WTC11 (cell line): ENCODE results near the gene SLC31A2. TPM values are rescaled to one million over a fixed set of nuclear protein-coding genes. Genes with fewer than 3 reads are reported as not detected.
"Not testable (repeated sequence)": the region's sequence is repeated elsewhere in the genome, so short reads cannot be mapped to it uniquely, and the experiment has no call there.

Experiments used
- ATAC-seq: fragments of 200-7000 bp; cut with Tn5 transposase; 2 replicates; pipeline ENCODE4 v1.10.0; 2021; ENCODE audit warnings: mild to moderate bottlenecking, moderate library complexity
- CTCF ChIA-PET: fragments of 300-600 bp; sonication (Branson Sonifier 250); formaldehyde crosslinking; loops from one replicate; lab custom pipeline; 2021; ENCODE audit warnings: antibody characterized with exemption; lab: Charles Lee
- POLR2A ChIA-PET: fragments of 350-600 bp; sonication (Branson Sonifier 250); formaldehyde crosslinking; loops from one replicate; lab custom pipeline; 2021; ENCODE audit warnings: antibody characterized with exemption; lab: Charles Lee
- DNase-seq: peaks from one replicate; pipeline ENCODE4 v3.0.0; 2021; ENCODE audit warnings: low spot score
- H3K27ac Mint-ChIP-seq: 2 replicates; pipeline ENCODE4 v1.8.0; 2021; ENCODE audit warnings: mixed read lengths
- H3K27me3 Mint-ChIP-seq: 2 replicates; pipeline ENCODE4 v1.8.0; 2021; ENCODE audit warnings: low read depth, mild to moderate bottlenecking, moderate library complexity, mixed read lengths
- H3K36me3 Mint-ChIP-seq: 2 replicates; pipeline ENCODE4 v1.8.0; 2021; ENCODE audit warnings: mixed read lengths
- H3K4me1 Mint-ChIP-seq: 2 replicates; pipeline ENCODE4 v1.8.0; 2022; ENCODE audit warnings: mixed read lengths
- H3K4me3 Mint-ChIP-seq: 2 replicates; pipeline ENCODE4 v1.8.0; 2021; ENCODE audit warnings: mild to moderate bottlenecking, moderate library complexity, mixed read lengths
- H3K9me3 Mint-ChIP-seq: 2 replicates; pipeline ENCODE4 v1.8.0; 2021; ENCODE audit warnings: mixed read lengths
- CBFB ChIP-seq: sonication (generic); formaldehyde crosslinking; IDR thresholded peaks from 2 replicates; pipeline ENCODE4 v1.8.1; 2022; ENCODE audit warnings: mild to moderate bottlenecking, low read depth, missing genetic modification reagents
- CREB1 ChIP-seq: sonication (generic); formaldehyde crosslinking; IDR thresholded peaks from 2 replicates; pipeline ENCODE4 v1.8.0; 2023; ENCODE audit warnings: mild to moderate bottlenecking, missing genetic modification reagents
- CREM ChIP-seq: sonication (generic); formaldehyde crosslinking; IDR thresholded peaks from 2 replicates; pipeline ENCODE4 v1.8.1; 2022; ENCODE audit warnings: mild to moderate bottlenecking, missing genetic modification reagents, moderate library complexity
- FOXJ3 ChIP-seq: sonication (generic); formaldehyde crosslinking; IDR thresholded peaks from 2 replicates; pipeline ENCODE4 v1.9.0; 2021; ENCODE audit warnings: missing genetic modification reagents, mild to moderate bottlenecking, borderline replicate concordance
- FOXP4 ChIP-seq: sonication (generic); formaldehyde crosslinking; IDR thresholded peaks from 2 replicates; pipeline ENCODE4 v1.8.0; 2022; ENCODE audit warnings: mild to moderate bottlenecking, missing genetic modification reagents
- GABPB1 ChIP-seq: sonication (generic); formaldehyde crosslinking; IDR thresholded peaks from 2 replicates; pipeline ENCODE4 v1.8.1; 2023; ENCODE audit warnings: mild to moderate bottlenecking, missing genetic modification reagents
- GTF2I ChIP-seq: fragments of 250-450 bp; sonication (Bioruptor Pico); conservative IDR thresholded peaks from 2 replicates; pipeline ENCODE4 v1.4.0; 2021; ENCODE audit warnings: mild to moderate bottlenecking
- HMGA2 ChIP-seq: fragments of 250-450 bp; sonication (Bioruptor Pico); IDR thresholded peaks from 2 replicates; pipeline ENCODE4 v1.4.0; 2021; ENCODE audit warnings: mild to moderate bottlenecking, moderate library complexity
- MYBL2 ChIP-seq: sonication (generic); formaldehyde crosslinking; IDR thresholded peaks from 2 replicates; pipeline ENCODE4 v1.8.1; 2023; ENCODE audit warnings: mild to moderate bottlenecking, moderate library complexity, missing genetic modification reagents
- NFATC4 ChIP-seq: fragments of 250-450 bp; sonication (Bioruptor Pico); IDR thresholded peaks from 2 replicates; pipeline ENCODE4 v1.9.0; 2021; ENCODE audit warnings: mild to moderate bottlenecking
- NR1H2 ChIP-seq: sonication (generic); formaldehyde crosslinking; IDR thresholded peaks from 2 replicates; pipeline ENCODE4 v1.9.0; 2021; ENCODE audit warnings: mild to moderate bottlenecking, moderate library complexity, missing genetic modification reagents
- OVOL2 ChIP-seq: fragments of 250-450 bp; sonication (Bioruptor Pico); IDR thresholded peaks from 2 replicates; pipeline ENCODE4 v1.9.0; 2021; ENCODE audit warnings: mild to moderate bottlenecking, borderline replicate concordance
- SP1 ChIP-seq: sonication (generic); formaldehyde crosslinking; conservative IDR thresholded peaks from 2 replicates; pipeline ENCODE4 v1.8.1; 2022; ENCODE audit warnings: missing genetic modification reagents
- TCF7 ChIP-seq: sonication (generic); formaldehyde crosslinking; IDR thresholded peaks from 2 replicates; pipeline ENCODE4 v1.8.0; 2022; ENCODE audit warnings: mild to moderate bottlenecking, low read depth, missing genetic modification reagents, moderate library complexity
- ZNF232 ChIP-seq: sonication (generic); formaldehyde crosslinking; IDR thresholded peaks from 2 replicates; pipeline ENCODE4 v1.8.0; 2022; ENCODE audit warnings: mild to moderate bottlenecking, missing genetic modification reagents
- ZNF416 ChIP-seq: fragments of 250-450 bp; sonication (Bioruptor Pico); IDR thresholded peaks from 2 replicates; pipeline ENCODE4 v1.9.0; 2021; ENCODE audit warnings: mild to moderate bottlenecking, inconsistent platforms
- ZNF423 ChIP-seq: fragments of 250-450 bp; sonication (Bioruptor Pico); IDR thresholded peaks from 2 replicates; pipeline ENCODE4 v2.1.2; 2022; ENCODE audit warnings: mild to moderate bottlenecking, moderate library complexity
- total RNA-seq: library from RNA; stranded (reverse); gene quantifications from 3 replicates; pipeline ENCODE4 v1.2.3, GENCODE V29; 2021
- TF ChIP-seq, protein P1 (sequence below): sonication (generic); formaldehyde crosslinking; IDR thresholded peaks from 2 replicates; pipeline ENCODE4 v1.8.0; 2022; ENCODE audit warnings: missing genetic modification reagents
- TF ChIP-seq, protein P2 (sequence below): sonication (generic); formaldehyde crosslinking; IDR thresholded peaks from 2 replicates; pipeline ENCODE4 v1.8.1; 2022; ENCODE audit warnings: missing genetic modification reagents, borderline replicate concordance
- TF ChIP-seq, protein P3 (sequence below): fragments of 250-450 bp; sonication (Bioruptor Pico); IDR thresholded peaks from 2 replicates; pipeline ENCODE4 v1.9.0; 2021; ENCODE audit warnings: mild to moderate bottlenecking
- TF ChIP-seq, protein P4 (sequence below): sonication (generic); formaldehyde crosslinking; IDR thresholded peaks from 2 replicates; pipeline ENCODE4 v1.8.1; 2023; ENCODE audit warnings: mild to moderate bottlenecking, missing genetic modification reagents

The SLC31A2 gene
- total RNA-seq, 1 experiment from 2014 or later = 2.0 TPM

DNA sequence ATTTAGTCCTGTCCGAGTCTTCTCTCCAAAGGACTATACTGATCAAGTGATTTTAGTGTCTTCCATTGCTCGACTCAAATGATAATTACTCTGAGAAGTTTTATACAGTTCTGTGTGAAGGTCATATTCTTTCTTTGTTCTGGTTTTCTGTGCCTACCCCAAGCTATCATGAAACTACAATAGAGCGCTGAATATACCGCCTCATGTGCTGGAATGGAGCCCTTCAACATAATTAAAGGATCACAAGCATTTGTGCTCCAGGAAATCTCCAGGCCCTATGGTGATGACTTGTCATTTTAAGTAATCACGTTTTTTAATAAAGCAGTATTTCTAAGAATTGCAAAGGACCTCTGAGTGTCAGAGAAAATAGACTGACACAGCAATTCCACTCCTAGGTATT lies 10.9 kb upstream of the SLC31A2 start (continued):
- no peak for TF ChIP-seq CREM (CRISPR knock-in tag)
- TF ChIP-seq NFATC4 (CRISPR knock-in tag) = no peak
- TF ChIP-seq, protein P1, sequence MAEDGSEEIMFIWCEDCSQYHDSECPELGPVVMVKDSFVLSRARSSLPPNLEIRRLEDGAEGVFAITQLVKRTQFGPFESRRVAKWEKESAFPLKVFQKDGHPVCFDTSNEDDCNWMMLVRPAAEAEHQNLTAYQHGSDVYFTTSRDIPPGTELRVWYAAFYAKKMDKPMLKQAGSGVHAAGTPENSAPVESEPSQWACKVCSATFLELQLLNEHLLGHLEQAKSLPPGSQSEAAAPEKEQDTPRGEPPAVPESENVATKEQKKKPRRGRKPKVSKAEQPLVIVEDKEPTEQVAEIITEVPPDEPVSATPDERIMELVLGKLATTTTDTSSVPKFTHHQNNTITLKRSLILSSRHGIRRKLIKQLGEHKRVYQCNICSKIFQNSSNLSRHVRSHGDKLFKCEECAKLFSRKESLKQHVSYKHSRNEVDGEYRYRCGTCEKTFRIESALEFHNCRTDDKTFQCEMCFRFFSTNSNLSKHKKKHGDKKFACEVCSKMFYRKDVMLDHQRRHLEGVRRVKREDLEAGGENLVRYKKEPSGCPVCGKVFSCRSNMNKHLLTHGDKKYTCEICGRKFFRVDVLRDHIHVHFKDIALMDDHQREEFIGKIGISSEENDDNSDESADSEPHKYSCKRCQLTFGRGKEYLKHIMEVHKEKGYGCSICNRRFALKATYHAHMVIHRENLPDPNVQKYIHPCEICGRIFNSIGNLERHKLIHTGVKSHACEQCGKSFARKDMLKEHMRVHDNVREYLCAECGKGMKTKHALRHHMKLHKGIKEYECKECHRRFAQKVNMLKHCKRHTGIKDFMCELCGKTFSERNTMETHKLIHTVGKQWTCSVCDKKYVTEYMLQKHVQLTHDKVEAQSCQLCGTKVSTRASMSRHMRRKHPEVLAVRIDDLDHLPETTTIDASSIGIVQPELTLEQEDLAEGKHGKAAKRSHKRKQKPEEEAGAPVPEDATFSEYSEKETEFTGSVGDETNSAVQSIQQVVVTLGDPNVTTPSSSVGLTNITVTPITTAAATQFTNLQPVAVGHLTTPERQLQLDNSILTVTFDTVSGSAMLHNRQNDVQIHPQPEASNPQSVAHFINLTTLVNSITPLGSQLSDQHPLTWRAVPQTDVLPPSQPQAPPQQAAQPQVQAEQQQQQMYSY = no peak
- TF ChIP-seq CBFB = no peak

DNA sequence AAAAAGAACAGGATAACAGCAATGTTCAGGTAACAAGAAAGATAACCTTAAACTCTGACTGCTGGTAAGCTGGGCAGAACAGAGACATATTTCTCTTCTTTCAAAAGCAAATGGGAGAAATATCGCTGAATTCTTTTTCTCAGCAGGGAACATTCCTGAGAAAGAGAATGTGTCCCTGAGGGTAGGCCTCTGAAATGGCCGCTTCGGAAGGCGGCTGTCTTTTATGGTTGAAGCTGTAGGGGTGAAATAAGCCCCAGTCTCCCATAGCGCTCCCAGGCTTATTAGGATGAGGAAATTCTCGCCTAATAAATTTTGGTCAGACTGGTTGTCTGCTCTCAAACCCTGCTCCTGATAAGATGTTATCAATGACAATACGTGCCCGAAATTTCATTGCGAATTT lies 9.9 kb upstream of the SLC31A2 start:
- H3K4me3 Mint-ChIP-seq, POLR2A ChIA-PET, DNase-seq, H3K36me3 Mint-ChIP-seq, H3K4me1 Mint-ChIP-seq, H3K27ac Mint-ChIP-seq, CTCF ChIA-PET, ATAC-seq: not testable (repeated sequence)
- peaks cover 19% of the 10 kb centered on the region for H3K27me3 Mint-ChIP-seq
- H3K9me3 Mint-ChIP-seq = peaks cover 35% of the 10 kb centered on the region

GRCh38 chr9:113143432-113144227 lies 7.2 kb upstream of the SLC31A2 start:
- CTCF ChIA-PET = no interaction called here
- TF ChIP-seq SP1 (no peak), HMGA2 (CRISPR knock-in tag) (no peak), ZNF232 (CRISPR knock-in tag) (no peak), ZNF423 (CRISPR knock-in tag) (no peak), GABPB1 (CRISPR knock-in tag) (no peak), FOXP4 (CRISPR knock-in tag) (no peak), FOXJ3 (CRISPR knock-in tag) (no peak), MYBL2 (no peak), GTF2I (CRISPR knock-in tag) (no peak), TCF7 (no peak), OVOL2 (CRISPR knock-in tag) (no peak), ZNF416 (CRISPR knock-in tag) (no peak), CREB1 (CRISPR knock-in tag) (no peak), NR1H2 (CRISPR knock-in tag) (no peak)
- TF ChIP-seq, protein P2, sequence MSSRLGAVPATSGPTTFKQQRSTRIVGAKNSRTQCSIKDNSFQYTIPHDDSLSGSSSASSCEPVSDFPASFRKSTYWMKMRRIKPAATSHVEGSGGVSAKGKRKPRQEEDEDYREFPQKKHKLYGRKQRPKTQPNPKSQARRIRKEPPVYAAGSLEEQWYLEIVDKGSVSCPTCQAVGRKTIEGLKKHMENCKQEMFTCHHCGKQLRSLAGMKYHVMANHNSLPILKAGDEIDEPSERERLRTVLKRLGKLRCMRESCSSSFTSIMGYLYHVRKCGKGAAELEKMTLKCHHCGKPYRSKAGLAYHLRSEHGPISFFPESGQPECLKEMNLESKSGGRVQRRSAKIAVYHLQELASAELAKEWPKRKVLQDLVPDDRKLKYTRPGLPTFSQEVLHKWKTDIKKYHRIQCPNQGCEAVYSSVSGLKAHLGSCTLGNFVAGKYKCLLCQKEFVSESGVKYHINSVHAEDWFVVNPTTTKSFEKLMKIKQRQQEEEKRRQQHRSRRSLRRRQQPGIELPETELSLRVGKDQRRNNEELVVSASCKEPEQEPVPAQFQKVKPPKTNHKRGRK (CRISPR knock-in tag) = no peak
- TF ChIP-seq, protein P3, sequence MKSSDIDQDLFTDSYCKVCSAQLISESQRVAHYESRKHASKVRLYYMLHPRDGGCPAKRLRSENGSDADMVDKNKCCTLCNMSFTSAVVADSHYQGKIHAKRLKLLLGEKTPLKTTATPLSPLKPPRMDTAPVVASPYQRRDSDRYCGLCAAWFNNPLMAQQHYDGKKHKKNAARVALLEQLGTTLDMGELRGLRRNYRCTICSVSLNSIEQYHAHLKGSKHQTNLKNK (CRISPR knock-in tag) = no peak
- TF ChIP-seq, protein P4, sequence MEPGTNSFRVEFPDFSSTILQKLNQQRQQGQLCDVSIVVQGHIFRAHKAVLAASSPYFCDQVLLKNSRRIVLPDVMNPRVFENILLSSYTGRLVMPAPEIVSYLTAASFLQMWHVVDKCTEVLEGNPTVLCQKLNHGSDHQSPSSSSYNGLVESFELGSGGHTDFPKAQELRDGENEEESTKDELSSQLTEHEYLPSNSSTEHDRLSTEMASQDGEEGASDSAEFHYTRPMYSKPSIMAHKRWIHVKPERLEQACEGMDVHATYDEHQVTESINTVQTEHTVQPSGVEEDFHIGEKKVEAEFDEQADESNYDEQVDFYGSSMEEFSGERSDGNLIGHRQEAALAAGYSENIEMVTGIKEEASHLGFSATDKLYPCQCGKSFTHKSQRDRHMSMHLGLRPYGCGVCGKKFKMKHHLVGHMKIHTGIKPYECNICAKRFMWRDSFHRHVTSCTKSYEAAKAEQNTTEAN (CRISPR knock-in tag) = no peak
- TF ChIP-seq, all 79 proteins: peak for 0
- no peak for ATAC-seq
- Mint-ChIP-seq H3K4me3 (no peak overlapping the region), H3K27me3 (peaks cover 14% of the 10 kb centered on the region), H3K27ac (no peak overlapping the region), H3K36me3 (peaks cover 4% of the 10 kb centered on the region; the same call in 1 of the 2 replicates), H3K4me1 (no peaks in the 10 kb centered on the region), H3K9me3 (peaks cover 35% of the 10 kb centered on the region)
- DNase-seq = no peak
- POLR2A ChIA-PET = no interaction called here
